Natural killer cell (primary cell): ENCODE data around the gene NIPAL4. TPM values are rescaled to one million over a fixed set of nuclear protein-coding genes. Genes with fewer than 3 reads are reported as not detected.

ENCODE experiments used
- ATAC-seq, 3 donors: fragments of 150-1000 bp in 2 of 3; fragments of 200-7000 bp in 1 of 3; cut with Tn5 transposase; 1 replicate in 1 of 3; 2 replicates in 2 of 3; pipeline ENCODE4 v1.10.0; 2021; ENCODE audit warnings: mild to moderate bottlenecking in 2 of 3, moderate library complexity in 2 of 3
- DNase-seq, 2 donors: peaks; one replicate each; pipeline versions ENCODE4 v3.0.0 to v3.0.0-alpha.2; 2013 to 2021; ENCODE audit warnings: mixed read lengths in 1 of 2
- H3K27ac ChIP-seq: one replicate; pipeline ENCODE4 v1.5.1; 2013; ENCODE audit warnings: mild to moderate bottlenecking, low read length
- H3K27me3 ChIP-seq: one replicate; pipeline ENCODE4 v1.6.1; 2013; ENCODE audit warnings: low read length; ENCODE audit not compliant: control insufficient read depth, insufficient read depth
- H3K36me3 ChIP-seq: one replicate; pipeline ENCODE4 v1.6.1; 2013; ENCODE audit warnings: low read length; ENCODE audit not compliant: control insufficient read depth, insufficient read depth
- H3K4me1 ChIP-seq: one replicate; pipeline ENCODE4 v1.6.1; 2013; ENCODE audit warnings: low read length; ENCODE audit not compliant: control insufficient read depth, insufficient read depth
- H3K4me3 ChIP-seq: one replicate; pipeline ENCODE4 v1.5.1; 2013; ENCODE audit warnings: low read length
- H3K9me3 ChIP-seq: one replicate; pipeline ENCODE4 v1.6.1; 2013; ENCODE audit warnings: low read length; ENCODE audit not compliant: control insufficient read depth, insufficient read depth
- H3K27ac Mint-ChIP-seq, 2 donors: one replicate each; pipeline ENCODE4 v1.8.0; 2022; ENCODE audit warnings: mild to moderate bottlenecking in 2 of 2, mixed read lengths in 2 of 2, moderate library complexity in 1 of 2
- H3K27me3 Mint-ChIP-seq, 2 donors: one replicate each; pipeline ENCODE4 v1.8.0; 2022; ENCODE audit warnings: low read depth in 2 of 2, mixed read lengths in 2 of 2
- H3K36me3 Mint-ChIP-seq: one replicate; pipeline ENCODE4 v1.8.0; 2022; ENCODE audit warnings: mixed read lengths
- H3K4me1 Mint-ChIP-seq, 2 donors: one replicate each; pipeline ENCODE4 v1.8.0; 2022; ENCODE audit warnings: mixed read lengths in 2 of 2
- H3K4me3 Mint-ChIP-seq: one replicate; pipeline ENCODE4 v1.8.0; 2022; ENCODE audit warnings: mild to moderate bottlenecking, moderate library complexity, mixed read lengths
- H3K9me3 Mint-ChIP-seq, 2 donors: one replicate each; pipeline ENCODE4 v1.8.0; 2022; ENCODE audit warnings: mixed read lengths in 2 of 2
- WGBS: methylation state at CpG from one replicate; pipeline ENCODE4 v1.1.7; 2013; ENCODE audit warnings: missing lambda C conversion rate; ENCODE audit not compliant: insufficient coverage; 5-methylcytosine and 5-hydroxymethylcytosine counted together
- intact Hi-C: fragments of 100-400 bp; cut with micrococcal nuclease; formaldehyde crosslinking; loops from one replicate; pipeline ENCODE4 v1.14.2; 2022
- total RNA-seq, 4 donors: library from RNA; stranded (reverse); fragments of 120-200 nt in 1 of 4; gene quantifications; one replicate each; pipeline versions ENCODE4 v1.2.3 to v1.2.4, GENCODE V29; 2013 to 2022
- TF ChIP-seq, protein P1 (sequence below): fragments of 200-600 bp; IDR thresholded peaks from one replicate; pipeline ENCODE4 v1.8.0; 2022; ENCODE audit warnings: antibody characterized with exemption

Gene NIPAL4
- total RNA-seq, 3 donors from 2014 or later (not counting 1 experiment from before 2014, with no cell fraction given) = 0.39 to 1.3 TPM; not detected in 1

DNA sequence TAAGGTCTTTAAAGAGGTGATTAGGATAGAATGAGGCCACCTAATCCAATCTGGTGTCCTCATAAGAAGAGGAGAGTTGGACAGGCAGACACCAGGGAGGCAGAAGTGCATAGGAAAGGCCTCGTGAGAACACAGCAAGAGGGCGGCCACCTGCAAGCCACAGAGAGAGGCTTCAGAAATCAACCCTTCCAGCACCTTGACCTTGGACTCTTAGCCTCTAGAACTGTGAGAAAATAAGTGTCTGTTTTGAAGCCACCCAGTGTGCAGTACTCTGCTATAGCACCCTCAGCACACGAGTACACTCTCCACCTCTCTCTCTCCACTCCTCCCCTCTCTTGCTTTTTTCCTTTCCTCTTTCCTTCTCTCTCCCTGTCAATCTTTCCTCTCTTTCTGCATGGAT lies 26.8 kb downstream of the NIPAL4 start:
- H3K4me1 Mint-ChIP-seq = peaks cover 8 to 10% of the 10 kb centered on the region in 2 donors
- Histone ChIP-seq H3K4me1 (peaks cover 32% of the 10 kb centered on the region), H3K27ac (peak overlapping the region; percentile 87), H3K4me3 (no peak overlapping the region), H3K9me3 (no peaks in the 10 kb centered on the region), H3K27me3 (no peaks in the 10 kb centered on the region), H3K36me3 (no peaks in the 10 kb centered on the region)
- no peak overlapping the region for H3K4me3 Mint-ChIP-seq
- ATAC-seq (no peak), DNase-seq (no peak)
- no peak overlapping the region for H3K27ac Mint-ChIP-seq
- TF ChIP-seq, protein P1, sequence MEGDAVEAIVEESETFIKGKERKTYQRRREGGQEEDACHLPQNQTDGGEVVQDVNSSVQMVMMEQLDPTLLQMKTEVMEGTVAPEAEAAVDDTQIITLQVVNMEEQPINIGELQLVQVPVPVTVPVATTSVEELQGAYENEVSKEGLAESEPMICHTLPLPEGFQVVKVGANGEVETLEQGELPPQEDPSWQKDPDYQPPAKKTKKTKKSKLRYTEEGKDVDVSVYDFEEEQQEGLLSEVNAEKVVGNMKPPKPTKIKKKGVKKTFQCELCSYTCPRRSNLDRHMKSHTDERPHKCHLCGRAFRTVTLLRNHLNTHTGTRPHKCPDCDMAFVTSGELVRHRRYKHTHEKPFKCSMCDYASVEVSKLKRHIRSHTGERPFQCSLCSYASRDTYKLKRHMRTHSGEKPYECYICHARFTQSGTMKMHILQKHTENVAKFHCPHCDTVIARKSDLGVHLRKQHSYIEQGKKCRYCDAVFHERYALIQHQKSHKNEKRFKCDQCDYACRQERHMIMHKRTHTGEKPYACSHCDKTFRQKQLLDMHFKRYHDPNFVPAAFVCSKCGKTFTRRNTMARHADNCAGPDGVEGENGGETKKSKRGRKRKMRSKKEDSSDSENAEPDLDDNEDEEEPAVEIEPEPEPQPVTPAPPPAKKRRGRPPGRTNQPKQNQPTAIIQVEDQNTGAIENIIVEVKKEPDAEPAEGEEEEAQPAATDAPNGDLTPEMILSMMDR = no peak
- intact Hi-C loops = no loop called here
- 59% methylated on average over 3 of the region's 3 CpGs for WGBS
- H3K36me3 Mint-ChIP-seq = no peaks in the 10 kb centered on the region
- no peaks in the 10 kb centered on the region for H3K27me3 Mint-ChIP-seq
- H3K9me3 Mint-ChIP-seq = no peaks in the 10 kb centered on the region

DNA sequence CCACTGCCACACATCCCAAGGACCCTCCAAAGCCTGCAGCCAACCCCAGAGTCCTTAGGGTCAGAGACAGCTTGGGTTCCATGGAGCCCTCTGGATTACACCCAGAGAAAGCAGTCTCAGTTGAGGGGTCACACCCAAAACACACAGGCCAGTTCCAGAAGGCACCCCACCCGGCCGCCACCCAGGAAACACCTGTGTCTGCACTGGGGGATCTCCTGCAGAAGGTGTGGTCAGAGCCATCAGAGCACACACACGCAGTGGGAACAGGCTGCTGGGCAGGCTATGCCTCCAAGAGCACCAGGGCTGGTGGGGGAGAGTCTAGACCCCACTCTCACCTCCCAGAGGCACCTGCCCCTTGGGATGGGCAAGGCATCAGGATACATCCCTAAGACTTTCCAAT lies 27.3 kb downstream of the NIPAL4 start:
- Mint-ChIP-seq H3K9me3 (no peaks in the 10 kb centered on the region), H3K27me3 (no peaks in the 10 kb centered on the region), H3K4me3 (no peak overlapping the region), H3K27ac (no peak overlapping the region), H3K36me3 (no peaks in the 10 kb centered on the region), H3K4me1 (peaks cover 8 to 10% of the 10 kb centered on the region in 2 donors)
- intact Hi-C loops = no loop called here
- TF ChIP-seq, protein P1 = no peak
- DNase-seq = peak in 1 of 2 donors; percentile 12
- Histone ChIP-seq H3K4me3 (no peak overlapping the region), H3K4me1 (peaks cover 32% of the 10 kb centered on the region), H3K27me3 (no peaks in the 10 kb centered on the region), H3K36me3 (no peaks in the 10 kb centered on the region), H3K27ac (peak overlapping the region; percentile 87), H3K9me3 (no peaks in the 10 kb centered on the region)
- no peak for ATAC-seq
- whole genome bisulfite sequencing = 39% methylated on average over 3 of the region's 3 CpGs

DNA sequence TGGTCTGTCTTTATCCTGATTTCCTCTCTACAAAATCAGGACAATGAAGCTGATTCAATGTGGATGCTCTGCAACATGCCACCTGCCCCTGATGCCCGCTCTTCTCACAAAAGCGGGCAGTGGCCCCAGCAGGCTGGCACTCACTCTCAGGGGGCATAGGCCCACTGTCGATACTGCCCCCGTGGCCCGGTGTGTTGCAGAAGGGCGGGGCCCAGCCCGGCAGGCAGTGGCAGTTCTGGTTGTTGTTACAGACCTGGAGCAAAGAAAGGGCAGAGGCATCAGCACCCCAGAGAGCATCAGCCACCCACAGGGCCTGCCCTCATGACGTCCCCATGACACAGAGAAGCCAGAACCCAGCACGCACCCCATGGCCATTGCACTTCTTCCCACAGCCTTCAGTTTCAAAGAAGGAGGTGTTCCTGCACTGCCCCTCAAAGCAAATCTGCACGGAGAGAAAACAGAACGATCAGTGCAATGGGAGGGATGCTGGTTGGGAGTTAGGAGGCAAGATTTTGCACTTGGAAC lies 31.5 kb downstream of the NIPAL4 start:
- Mint-ChIP-seq H3K36me3 (no peaks in the 10 kb centered on the region), H3K27ac (no peak overlapping the region), H3K4me1 (peaks cover 7 to 8% of the 10 kb centered on the region in 2 donors), H3K9me3 (peaks cover 0 to 2% of the 10 kb centered on the region in 2 donors), H3K4me3 (no peak overlapping the region), H3K27me3 (no peaks in the 10 kb centered on the region)
- Histone ChIP-seq H3K4me3 (no peak overlapping the region), H3K27ac (no peak overlapping the region), H3K36me3 (no peaks in the 10 kb centered on the region), H3K9me3 (no peaks in the 10 kb centered on the region), H3K4me1 (peaks cover 13% of the 10 kb centered on the region), H3K27me3 (no peaks in the 10 kb centered on the region)
- TF ChIP-seq, protein P1 = no peak
- intact Hi-C loops = no loop called here
- 95% methylated on average over 11 of the region's 11 CpGs for WGBS
- ATAC-seq (no peak), DNase-seq (no peak)

DNA sequence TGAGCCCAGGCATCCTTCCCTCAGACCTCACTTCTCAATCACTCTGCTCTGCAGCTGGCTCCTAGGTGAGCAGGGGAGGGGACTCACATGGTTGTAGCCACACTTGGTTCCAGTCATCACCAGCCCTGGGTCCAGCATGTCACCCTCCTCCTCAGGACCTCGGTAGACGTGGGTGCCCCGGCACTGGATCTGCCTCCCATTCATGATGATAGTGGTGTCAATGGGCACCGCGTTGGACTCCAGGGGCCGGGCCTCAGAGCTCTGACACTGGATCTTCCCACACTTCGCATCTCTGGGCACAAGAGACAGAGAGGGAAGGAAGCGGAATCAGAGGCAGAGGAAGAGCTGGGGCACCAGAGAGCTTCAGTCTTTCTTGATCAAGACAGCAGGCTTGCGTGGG lies 32.9 kb downstream of the NIPAL4 start:
- Histone ChIP-seq H3K27ac (no peak overlapping the region), H3K4me3 (no peak overlapping the region), H3K4me1 (peaks cover 4% of the 10 kb centered on the region), H3K27me3 (no peaks in the 10 kb centered on the region), H3K9me3 (no peaks in the 10 kb centered on the region), H3K36me3 (no peaks in the 10 kb centered on the region)
- Mint-ChIP-seq H3K9me3 (peaks cover 0 to 2% of the 10 kb centered on the region in 2 donors), H3K4me1 (no peaks in the 10 kb centered on the region), H3K27me3 (no peaks in the 10 kb centered on the region), H3K27ac (no peak overlapping the region), H3K4me3 (no peak overlapping the region), H3K36me3 (no peaks in the 10 kb centered on the region)
- TF ChIP-seq, protein P1 = no peak
- 99% methylated on average over 9 of the region's 9 CpGs for WGBS
- ATAC-seq (no peak), DNase-seq (no peak)
- intact Hi-C loops = no loop called here
